Left lung (tissue), 10 donors: ENCODE data around the gene DNAAF1. TPM values are rescaled to one million over a fixed set of nuclear protein-coding genes. Genes with fewer than 3 reads are reported as not detected.

Experiments used
- ATAC-seq: fragments of 200-7000 bp; cut with Tn5 transposase; one replicate; pipeline ENCODE4 v1.9.1; 2020; ENCODE audit warnings: moderate library complexity
- DNase-seq, 4 donors: peaks; one replicate each; pipeline ENCODE4 v3.0.0-alpha.2; 2013 to 2020
- H3K27ac ChIP-seq, 2 donors: fragments of 200-600 bp; sonication (generic) in 1 of 2; one replicate each; pipeline versions ENCODE4 v1.5.0 to v1.8.0; 2020 to 2021
- H3K27me3 ChIP-seq, 2 donors: fragments of 200-600 bp; sonication (generic) in 1 of 2; one replicate each; pipeline versions ENCODE4 v1.5.0 to v1.8.0; 2020 to 2021
- H3K36me3 ChIP-seq, 2 donors: fragments of 200-600 bp; sonication (generic) in 1 of 2; one replicate each; pipeline versions ENCODE4 v1.5.0 to v1.8.0; 2020 to 2021
- H3K4me1 ChIP-seq, 2 donors: fragments of 200-600 bp; one replicate each; pipeline ENCODE4 v1.8.0; 2021
- H3K4me3 ChIP-seq, 2 donors: fragments of 200-600 bp; sonication (generic) in 1 of 2; one replicate each; pipeline versions ENCODE4 v1.5.0 to v1.8.0; 2020 to 2021; ENCODE audit warnings: mild to moderate bottlenecking in 1 of 2
- H3K9me3 ChIP-seq, 2 donors: fragments of 200-600 bp; sonication (generic) in 1 of 2; one replicate each; pipeline versions ENCODE4 v1.5.0 to v1.8.0; 2020 to 2021
- CTCF ChIP-seq, 2 donors: fragments of 200-600 bp; sonication (generic) in 1 of 2; IDR thresholded peaks; one replicate each; pipeline versions ENCODE4 v1.5.0 to v1.8.0; 2021; ENCODE audit warnings: antibody characterized with exemption in 2 of 2
- intact Hi-C, 2 donors: fragments of 100-400 bp; cut with DNase I; formaldehyde crosslinking; loops; one replicate each; pipeline versions ENCODE4 v1.11.2 to v1.14.2; 2022
- polyA plus RNA-seq, 6 donors: library from polyadenylated mRNA; unstranded; fragments of 120-200 nt; gene quantifications; one replicate each; pipeline ENCODE4 v1.2.1, GENCODE V29; 2013; ENCODE audit not compliant: insufficient read length in 6 of 6
- total RNA-seq, 2 donors: library from RNA; stranded (reverse); fragmentation: NEBNext Ultra II Directional; extraction: Animal tissue kit (Norgen Biotek cat#: 25700); gene quantifications; one replicate each; pipeline ENCODE4 v1.2.1, GENCODE V29; 2021
- donor health status: DM: no; HTN: yes; CAD: no.
- donor health status: DM: no; HTN: no; CAD: no.

Gene DNAAF1
- total and polyA plus RNA-seq, 8 donors, result 0.85 to 22.3 (median 11.6) TPM

GRCh38 chr16:84176192-84177053 is 31.3 kb downstream of the DNAAF1 start:
- Histone ChIP-seq H3K27me3 (no peaks in the 10 kb centered on the region), H3K27ac (peak overlapping the region; percentile 73 to 81), H3K36me3 (peaks cover 0 to 40% of the 10 kb centered on the region in 2 donors), H3K4me3 (no peak overlapping the region), H3K9me3 (no peaks in the 10 kb centered on the region), H3K4me1 (peaks cover 17 to 36% of the 10 kb centered on the region in 2 donors)
- ATAC-seq (peak; percentile 4), DNase-seq (no peak)
- intact Hi-C loops, result no loop called here
- TF ChIP-seq CTCF (IDR thresholded peaks at IDR 0.05), result no peak

GRCh38 chr16:84177741-84178073 is 32.6 kb downstream of the DNAAF1 start:
- no peaks in the 10 kb centered on the region for H3K27me3 ChIP-seq
- peak overlapping the region; percentile 73 to 81 for H3K27ac ChIP-seq
- no peaks in the 10 kb centered on the region for H3K9me3 ChIP-seq
- H3K4me3 ChIP-seq, result no peak overlapping the region
- H3K36me3 ChIP-seq, result peaks cover 0 to 53% of the 10 kb centered on the region in 2 donors
- no peak for ATAC-seq
- intact Hi-C loops, result no loop called here
- no peak for TF ChIP-seq CTCF (IDR thresholded peaks at IDR 0.05)
- DNase-seq, result no peak
- H3K4me1 ChIP-seq, result peaks cover 17 to 36% of the 10 kb centered on the region in 2 donors

GRCh38 chr16:84178146-84178765 is 33.1 kb downstream of the DNAAF1 start:
- no peaks in the 10 kb centered on the region for H3K9me3 ChIP-seq
- H3K27ac ChIP-seq, result peak overlapping the region in 1 of 2 donors; percentile 81
- peaks cover 17 to 36% of the 10 kb centered on the region in 2 donors for H3K4me1 ChIP-seq
- H3K36me3 ChIP-seq, result peaks cover 0 to 58% of the 10 kb centered on the region in 2 donors
- DNase-seq, result no peak
- H3K4me3 ChIP-seq, result no peak overlapping the region
- H3K27me3 ChIP-seq, result no peaks in the 10 kb centered on the region
- no peak for TF ChIP-seq CTCF (IDR thresholded peaks at IDR 0.05)
- no peak for ATAC-seq
- intact Hi-C loops, result no loop called here

GRCh38 chr16:84178892-84179611 is 33.9 kb downstream of the DNAAF1 start:
- H3K4me3 ChIP-seq, result no peak overlapping the region
- no peak for DNase-seq
- ATAC-seq, result no peak
- H3K9me3 ChIP-seq, result no peaks in the 10 kb centered on the region
- peaks cover 0 to 65% of the 10 kb centered on the region in 2 donors for H3K36me3 ChIP-seq
- H3K27ac ChIP-seq, result no peak overlapping the region
- peaks cover 17 to 41% of the 10 kb centered on the region in 2 donors for H3K4me1 ChIP-seq
- no peaks in the 10 kb centered on the region for H3K27me3 ChIP-seq
- intact Hi-C loops, result no loop called here
- no peak for TF ChIP-seq CTCF (IDR thresholded peaks at IDR 0.05)
